Erythroblast (primary cell): ENCODE results near the gene WHAMM.

ENCODE experiments used
- GATA1 ChIP-seq: IDR thresholded peaks from 2 replicates; pipeline ENCODE4 v1.6.1; 2011; ENCODE audit warnings: low read depth, mild to moderate bottlenecking, control low read depth, low read length, moderate library complexity
- POLR2A ChIP-seq: IDR thresholded peaks from 2 replicates; pipeline ENCODE4 v1.6.1; 2011; ENCODE audit warnings: mild to moderate bottlenecking, low read length

DNA sequence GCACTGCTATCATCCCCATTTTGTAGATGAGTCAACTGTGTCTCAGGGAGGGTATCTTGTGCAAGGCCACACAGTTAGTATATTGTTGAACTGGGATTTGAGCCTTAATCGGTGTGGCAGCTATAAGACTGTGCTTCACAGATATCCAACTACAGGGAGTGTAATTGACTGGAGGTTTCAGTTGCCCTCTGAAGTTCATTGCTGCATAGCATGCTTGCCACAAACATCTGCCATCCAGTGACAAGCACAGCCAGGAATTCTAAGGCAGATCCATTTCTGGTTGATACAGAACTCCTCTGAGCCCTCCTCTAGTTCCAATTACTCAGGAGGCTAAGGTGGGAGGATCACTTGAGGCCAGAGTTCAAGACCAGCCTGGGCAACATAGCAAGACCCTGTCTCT is 19.9 kb upstream of the WHAMM start:
- TF ChIP-seq POLR2A = no peak
- TF ChIP-seq GATA1 = no peak
